HEK293 (cell line): ENCODE measurements around the gene ZBTB22.

Experiments
- CTCF ChIA-PET: fragments of 350-600 bp; formaldehyde crosslinking; extraction: SDS; loops from one replicate; lab custom pipeline; 2021; ENCODE audit warnings: antibody characterized with exemption; lab: Yijun Ruan, JAX
- POLR2A ChIA-PET: fragments of 300-600 bp; formaldehyde crosslinking; extraction: SDS; loops from one replicate; lab custom pipeline; 2020; ENCODE audit warnings: antibody characterized with exemption, inconsistent platforms; lab: Yijun Ruan, JAX
- H3K27ac ChIP-seq: fragments of 200-500 bp; sonication (Bioruptor generic); 2 replicates; pipeline ENCODE4 v1.5.1; 2014; ENCODE audit warnings: low read depth, low read length, control low read depth, inconsistent platforms; ENCODE audit errors: extremely low read depth
- H3K36me3 ChIP-seq, 2 experiments: fragments of 200-500 bp in 1 of 2; sonication (Bioruptor generic) in 1 of 2; 1 replicate in 1 of 2; 2 replicates in 1 of 2; pipeline ENCODE4 v1.5.1; 2014 to 2017; ENCODE audit warnings: inconsistent platforms in 2 of 2, low read length in 2 of 2; ENCODE audit not compliant: control insufficient read depth in 2 of 2, insufficient read depth in 1 of 2
- H3K4me1 ChIP-seq: fragments of 200-500 bp; sonication (Bioruptor generic); 2 replicates; pipeline ENCODE4 v1.5.1; 2014; ENCODE audit warnings: mild to moderate bottlenecking, low read length, inconsistent platforms; ENCODE audit not compliant: control insufficient read depth, insufficient read depth
- H3K4me3 ChIP-seq: 2 replicates; pipeline ENCODE4 v1.5.1; 2011; ENCODE audit warnings: low read depth, mild to moderate bottlenecking, control low read depth, low read length, moderate library complexity
- H3K9me3 ChIP-seq: fragments of 200-500 bp; sonication (Bioruptor generic); 2 replicates; pipeline ENCODE4 v1.5.1; 2014; ENCODE audit warnings: low read depth, low read length, inconsistent platforms; ENCODE audit not compliant: control insufficient read depth, insufficient read depth
- HIC1 ChIP-seq: fragments of 450-650 bp; formaldehyde crosslinking; IDR thresholded peaks from 2 replicates; pipeline ENCODE4 v1.5.1; 2016; ENCODE audit warnings: missing biosample characterization, missing genetic modification characterization
- IKZF3 ChIP-seq: fragments of 450-650 bp; IDR thresholded peaks from 2 replicates; pipeline ENCODE4 v1.5.0; 2018; ENCODE audit warnings: missing biosample characterization, mild to moderate bottlenecking, missing genetic modification characterization, moderate library complexity
- KLF1 ChIP-seq: fragments of 450-650 bp; formaldehyde crosslinking; IDR thresholded peaks from 2 replicates; pipeline ENCODE4 v1.5.1; 2016; ENCODE audit warnings: missing biosample characterization, missing genetic modification characterization
- KLF17 ChIP-seq: fragments of 450-650 bp; formaldehyde crosslinking; IDR thresholded peaks from 2 replicates; pipeline ENCODE4 v1.5.1; 2016; ENCODE audit warnings: missing biosample characterization, missing genetic modification characterization
- KLF9 ChIP-seq: fragments of 450-650 bp; formaldehyde crosslinking; IDR thresholded peaks from 2 replicates; pipeline ENCODE4 v1.5.1; 2016; ENCODE audit warnings: missing biosample characterization, missing genetic modification characterization, low read depth
- PRDM10 ChIP-seq: fragments of 450-650 bp; formaldehyde crosslinking; IDR thresholded peaks from 2 replicates; pipeline ENCODE4 v1.5.1; 2016; ENCODE audit warnings: missing biosample characterization, missing genetic modification characterization
- PRDM6 ChIP-seq: fragments of 450-650 bp; formaldehyde crosslinking; IDR thresholded peaks from 2 replicates; pipeline ENCODE4 v1.5.1; 2017; ENCODE audit warnings: missing biosample characterization, missing genetic modification characterization
- SP3 ChIP-seq: fragments of 450-650 bp; formaldehyde crosslinking; IDR thresholded peaks from 2 replicates; pipeline ENCODE4 v1.5.1; 2016; ENCODE audit warnings: missing biosample characterization, missing genetic modification characterization
- ZBTB17 ChIP-seq: fragments of 450-650 bp; formaldehyde crosslinking; IDR thresholded peaks from 2 replicates; pipeline ENCODE4 v1.5.1; 2016; ENCODE audit warnings: missing biosample characterization, missing genetic modification characterization
- ZBTB48 ChIP-seq: fragments of 450-650 bp; formaldehyde crosslinking; IDR thresholded peaks from 2 replicates; pipeline ENCODE4 v1.5.1; 2016; ENCODE audit warnings: missing biosample characterization, missing genetic modification characterization
- ZFP69B ChIP-seq: fragments of 450-650 bp; formaldehyde crosslinking; IDR thresholded peaks from 2 replicates; pipeline ENCODE4 v1.5.1; 2016; ENCODE audit warnings: missing biosample characterization, missing genetic modification characterization
- ZNF132 ChIP-seq: fragments of 450-650 bp; formaldehyde crosslinking; IDR thresholded peaks from 2 replicates; pipeline ENCODE4 v1.5.1; 2017; ENCODE audit warnings: missing biosample characterization, missing genetic modification characterization, borderline replicate concordance
- ZNF239 ChIP-seq: fragments of 450-650 bp; formaldehyde crosslinking; IDR thresholded peaks from 2 replicates; pipeline ENCODE4 v1.5.1; 2016; ENCODE audit warnings: missing biosample characterization, missing genetic modification characterization
- ZNF341 ChIP-seq: fragments of 450-650 bp; formaldehyde crosslinking; IDR thresholded peaks from 2 replicates; pipeline ENCODE4; 2016; ENCODE audit warnings: low read depth, missing biosample characterization, missing genetic modification characterization
- ZNF366 ChIP-seq: fragments of 450-650 bp; formaldehyde crosslinking; conservative IDR thresholded peaks from 2 replicates; pipeline ENCODE4 v1.5.1; 2016; ENCODE audit warnings: missing biosample characterization, missing genetic modification characterization
- ZNF514 ChIP-seq: fragments of 450-650 bp; formaldehyde crosslinking; IDR thresholded peaks from 2 replicates; pipeline ENCODE4 v1.5.1; 2016; ENCODE audit warnings: missing biosample characterization, missing genetic modification characterization
- ZNF530 ChIP-seq: fragments of 450-650 bp; formaldehyde crosslinking; IDR thresholded peaks from 2 replicates; pipeline ENCODE4 v1.5.1; 2016; ENCODE audit warnings: low read depth, missing biosample characterization, missing genetic modification characterization
- ZNF561 ChIP-seq: fragments of 450-650 bp; IDR thresholded peaks from 2 replicates; pipeline ENCODE4 v1.5.1; 2018; ENCODE audit warnings: missing biosample characterization, missing genetic modification characterization, borderline replicate concordance
- ZNF629 ChIP-seq: fragments of 450-650 bp; formaldehyde crosslinking; IDR thresholded peaks from 2 replicates; pipeline ENCODE4 v1.5.1; 2017; ENCODE audit warnings: missing biosample characterization, missing genetic modification characterization
- ZNF658 ChIP-seq: fragments of 450-650 bp; formaldehyde crosslinking; IDR thresholded peaks from 2 replicates; pipeline ENCODE4; 2016; ENCODE audit warnings: missing biosample characterization, missing genetic modification characterization
- ZNF664 ChIP-seq: fragments of 450-650 bp; formaldehyde crosslinking; IDR thresholded peaks from 2 replicates; pipeline ENCODE4 v1.5.1; 2016; ENCODE audit warnings: missing biosample characterization, missing genetic modification characterization
- ZNF692 ChIP-seq: fragments of 450-650 bp; formaldehyde crosslinking; IDR thresholded peaks from 2 replicates; pipeline ENCODE4 v1.5.1; 2016; ENCODE audit warnings: missing biosample characterization, missing genetic modification characterization
- ZXDB ChIP-seq: fragments of 450-650 bp; formaldehyde crosslinking; IDR thresholded peaks from 2 replicates; pipeline ENCODE4 v1.5.1; 2016; ENCODE audit warnings: missing biosample characterization, missing genetic modification characterization

ZBTB22 gene

GRCh38 chr6:33314515-33314942 is 3.0 kb downstream of the ZBTB22 start (continued):
- TF ChIP-seq KLF1 (tag by site-specific recombination) = peak; percentile 35
- no peak for TF ChIP-seq ZNF561 (tag by site-specific recombination)
- peak; percentile 40 for TF ChIP-seq ZNF341 (tag by site-specific recombination)
- TF ChIP-seq ZNF366 (tag by site-specific recombination) = peak; percentile 18; the same call in 1 of the 2 replicates
- TF ChIP-seq ZNF239 (tag by site-specific recombination) = no peak
- TF ChIP-seq ZNF514 = no peak
- peak; percentile 69; the same call in 1 of the 2 replicates for TF ChIP-seq IKZF3 (tag by site-specific recombination)
- TF ChIP-seq KLF9 = peak; percentile 37
- peak; percentile 50; the same call in 1 of the 2 replicates for TF ChIP-seq SP3 (tag by site-specific recombination)
- no peak for TF ChIP-seq ZNF658 (tag by site-specific recombination)
- peak; percentile 57; the same call in 1 of the 2 replicates for TF ChIP-seq KLF17 (tag by site-specific recombination)
- TF ChIP-seq ZNF629 = 0 out of 2 replicates have a peak, but pooled peaks have one; percentile 8
- TF ChIP-seq, all 188 proteins: peak for 16

GRCh38 chr6:33313709-33314514 is 3.6 kb downstream of the ZBTB22 start, which contains the start of gene TAPBP:
TAPBP (minus strand) TSS chr6:33314078; CDS start chr6:33314041, 37 bp downstream.
- peaks cover 8% of the 10 kb centered on the region for H3K4me1 ChIP-seq
- H3K9me3 ChIP-seq = no peaks in the 10 kb centered on the region
- H3K4me3 ChIP-seq = peak within 1 kb of the TSS; percentile 61
- peaks cover 3 to 15% of the 10 kb centered on the region in 2 experiments; a peak in 2 of 3 replicates for H3K36me3 ChIP-seq
- ChIA-PET CTCF (interaction anchor here (0.6 to 7.0 kb wide), 6 partner anchors 15 to 77 kb away, joined by 3 to 53 read pairs (median 11); partner anchors contain the start of genes B3GALT4 and RGL2), POLR2A (interaction anchor here (0.9 to 5.0 kb wide), 12 partner anchors 10 to 342 kb away, joined by 3 to 50 read pairs (median 8); partner anchors contain the start of genes B3GALT4, RGL2, RPS18 and VPS52)
- H3K27ac ChIP-seq = peak within 1 kb of the TSS; percentile 79
- TF ChIP-seq ZBTB17 (peak; percentile 92), PRDM6 (tag by site-specific recombination) (no peak), ZNF692 (tag by site-specific recombination) (peak; percentile 54), ZXDB (tag by site-specific recombination) (0 out of 2 replicates have a peak, but pooled peaks have one; percentile 35), ZNF132 (tag by site-specific recombination) (no peak), ZBTB48 (tag by site-specific recombination) (peak; percentile 87), ZNF530 (tag by site-specific recombination) (no peak), PRDM10 (tag by site-specific recombination) (no peak), KLF17 (tag by site-specific recombination) (0 out of 2 replicates have a peak, but pooled peaks have one; percentile 9), HIC1 (tag by site-specific recombination) (peak; percentile 66; the same call in 1 of the 2 replicates), ZNF664 (tag by site-specific recombination) (no peak), ZFP69B (tag by site-specific recombination) (peak; percentile 24; the same call in 1 of the 2 replicates), IKZF3 (tag by site-specific recombination) (no peak)
